GM12872 (cell line): ENCODE data around the gene TAOK2.

Experiments used
- TF ChIP-seq, protein P1 (sequence below): IDR thresholded peaks from 3 replicates; pipeline ENCODE4 v1.5.1; 2011; ENCODE audit warnings: low read depth, mild to moderate bottlenecking, low read length, moderate library complexity; ENCODE audit not compliant: insufficient read depth

Gene TAOK2

DNA sequence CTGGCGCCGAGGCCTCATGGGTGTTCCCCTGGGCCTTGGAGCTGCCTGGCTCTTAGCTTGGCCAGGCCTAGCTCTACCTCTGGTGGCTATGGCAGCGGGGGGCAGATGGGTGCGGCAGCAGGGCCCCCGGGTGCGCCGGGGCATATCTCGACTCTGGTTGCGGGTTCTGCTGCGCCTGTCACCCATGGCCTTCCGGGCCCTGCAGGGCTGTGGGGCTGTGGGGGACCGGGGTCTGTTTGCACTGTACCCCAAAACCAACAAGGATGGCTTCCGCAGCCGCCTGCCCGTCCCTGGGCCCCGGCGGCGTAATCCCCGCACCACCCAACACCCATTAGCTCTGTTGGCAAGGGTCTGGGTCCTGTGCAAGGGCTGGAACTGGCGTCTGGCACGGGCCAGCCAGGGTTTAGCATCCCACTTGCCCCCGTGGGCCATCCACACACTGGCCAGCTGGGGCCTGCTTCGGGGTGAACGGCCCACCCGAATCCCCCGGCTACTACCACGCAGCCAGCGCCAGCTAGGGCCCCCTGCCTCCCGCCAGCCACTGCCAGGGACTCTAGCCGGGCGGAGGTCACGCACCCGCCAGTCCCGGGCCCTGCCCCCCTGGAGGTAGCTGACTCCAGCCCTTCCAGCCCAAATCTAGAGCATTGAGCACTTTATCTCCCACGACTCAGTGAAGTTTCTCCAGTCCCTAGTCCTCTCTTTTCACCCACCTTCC is 13.9 kb downstream of the TAOK2 start:
- TF ChIP-seq, protein P1, sequence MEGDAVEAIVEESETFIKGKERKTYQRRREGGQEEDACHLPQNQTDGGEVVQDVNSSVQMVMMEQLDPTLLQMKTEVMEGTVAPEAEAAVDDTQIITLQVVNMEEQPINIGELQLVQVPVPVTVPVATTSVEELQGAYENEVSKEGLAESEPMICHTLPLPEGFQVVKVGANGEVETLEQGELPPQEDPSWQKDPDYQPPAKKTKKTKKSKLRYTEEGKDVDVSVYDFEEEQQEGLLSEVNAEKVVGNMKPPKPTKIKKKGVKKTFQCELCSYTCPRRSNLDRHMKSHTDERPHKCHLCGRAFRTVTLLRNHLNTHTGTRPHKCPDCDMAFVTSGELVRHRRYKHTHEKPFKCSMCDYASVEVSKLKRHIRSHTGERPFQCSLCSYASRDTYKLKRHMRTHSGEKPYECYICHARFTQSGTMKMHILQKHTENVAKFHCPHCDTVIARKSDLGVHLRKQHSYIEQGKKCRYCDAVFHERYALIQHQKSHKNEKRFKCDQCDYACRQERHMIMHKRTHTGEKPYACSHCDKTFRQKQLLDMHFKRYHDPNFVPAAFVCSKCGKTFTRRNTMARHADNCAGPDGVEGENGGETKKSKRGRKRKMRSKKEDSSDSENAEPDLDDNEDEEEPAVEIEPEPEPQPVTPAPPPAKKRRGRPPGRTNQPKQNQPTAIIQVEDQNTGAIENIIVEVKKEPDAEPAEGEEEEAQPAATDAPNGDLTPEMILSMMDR, result no peak

DNA sequence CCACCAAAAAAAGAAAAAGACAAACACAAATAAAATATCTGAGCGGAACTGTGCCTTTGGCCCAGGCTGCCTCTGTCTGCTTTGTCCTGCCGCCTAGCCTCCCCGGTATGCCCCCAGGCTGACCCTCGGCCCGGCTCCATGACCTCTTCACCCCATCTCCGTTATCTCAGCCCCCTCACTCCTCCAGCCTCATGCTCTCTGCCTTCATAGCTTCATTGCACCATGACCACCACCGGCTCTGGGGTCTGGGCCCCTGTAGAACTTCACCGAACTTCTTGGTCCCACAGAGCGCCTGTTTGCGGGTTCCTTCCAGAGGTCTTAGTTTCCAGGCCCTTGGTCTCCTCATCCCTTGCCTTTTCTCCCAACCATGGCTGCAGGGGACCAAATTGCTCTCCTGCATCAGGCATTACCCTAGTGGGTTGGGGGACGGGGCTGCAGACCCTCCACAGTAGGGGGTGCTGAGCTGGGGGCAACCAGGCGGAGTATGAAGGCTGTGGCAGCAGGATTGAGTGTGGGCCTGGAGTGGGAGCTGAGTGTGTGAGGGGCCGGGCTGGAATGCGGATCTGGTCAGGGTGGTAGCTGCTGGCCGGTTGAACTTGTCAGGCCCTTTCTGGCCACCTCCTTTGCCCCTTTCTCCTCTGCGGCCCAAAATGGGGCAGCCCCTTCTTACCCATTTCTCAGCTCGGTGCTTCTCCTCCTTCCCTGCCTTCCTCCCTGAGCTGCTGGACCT is 14.8 kb downstream of the TAOK2 start:
- TF ChIP-seq, protein P1, result no peak

DNA sequence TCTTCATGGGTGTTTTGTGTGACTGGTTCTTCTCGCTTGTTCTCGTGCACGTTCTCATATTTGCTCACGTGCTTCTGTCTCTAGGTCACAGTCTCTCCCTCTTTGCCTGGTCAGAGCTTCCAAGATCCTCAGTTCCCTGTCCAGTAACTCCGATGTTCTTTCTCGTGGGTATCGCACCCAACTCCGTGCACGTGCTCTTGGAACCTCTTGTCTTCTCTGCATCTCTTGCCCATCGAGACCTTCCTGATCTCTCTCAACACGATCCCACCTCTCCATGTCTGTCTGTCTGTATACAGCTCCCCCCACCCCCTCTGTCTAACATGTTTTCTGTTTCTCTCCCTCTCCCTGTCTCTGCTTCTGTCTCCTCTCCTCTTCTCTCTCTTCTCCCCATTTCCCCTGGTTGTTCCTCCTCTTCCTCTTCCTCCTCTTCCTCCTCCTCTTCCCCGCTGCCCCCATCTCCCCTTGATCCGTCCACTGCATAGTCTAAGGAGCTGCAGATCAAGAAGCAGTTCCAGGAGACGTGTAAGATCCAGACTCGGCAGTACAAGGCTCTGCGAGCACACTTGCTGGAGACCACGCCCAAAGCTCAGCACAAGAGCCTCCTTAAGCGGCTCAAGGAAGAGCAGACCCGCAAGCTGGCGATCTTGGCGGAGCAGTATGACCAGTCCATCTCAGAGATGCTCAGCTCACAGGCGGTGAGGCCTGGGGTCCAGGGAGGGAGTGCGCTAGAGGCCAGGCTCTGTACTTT is 15.6 kb downstream of the TAOK2 start:
- TF ChIP-seq, protein P1, result no peak

DNA sequence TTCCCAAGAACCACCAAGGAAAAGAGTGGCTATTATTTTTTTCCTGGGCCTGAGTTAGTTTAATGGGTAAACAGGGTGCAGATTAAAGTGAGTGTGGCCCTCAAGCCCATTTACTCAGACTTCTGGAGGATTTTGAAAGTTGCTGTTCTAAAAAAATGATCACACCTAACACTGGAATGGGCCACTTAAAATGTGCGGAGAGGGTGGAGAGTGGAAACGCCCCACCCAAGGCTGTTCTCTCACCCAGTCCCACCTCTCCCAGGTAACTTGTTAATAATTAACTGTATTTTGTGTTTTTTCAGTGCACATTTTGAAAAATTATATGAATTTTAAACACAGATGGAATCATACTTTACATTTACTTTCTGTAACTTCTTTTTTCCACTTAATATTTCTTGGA is 16.4 kb downstream of the TAOK2 start:
- TF ChIP-seq, protein P1, result no peak

DNA sequence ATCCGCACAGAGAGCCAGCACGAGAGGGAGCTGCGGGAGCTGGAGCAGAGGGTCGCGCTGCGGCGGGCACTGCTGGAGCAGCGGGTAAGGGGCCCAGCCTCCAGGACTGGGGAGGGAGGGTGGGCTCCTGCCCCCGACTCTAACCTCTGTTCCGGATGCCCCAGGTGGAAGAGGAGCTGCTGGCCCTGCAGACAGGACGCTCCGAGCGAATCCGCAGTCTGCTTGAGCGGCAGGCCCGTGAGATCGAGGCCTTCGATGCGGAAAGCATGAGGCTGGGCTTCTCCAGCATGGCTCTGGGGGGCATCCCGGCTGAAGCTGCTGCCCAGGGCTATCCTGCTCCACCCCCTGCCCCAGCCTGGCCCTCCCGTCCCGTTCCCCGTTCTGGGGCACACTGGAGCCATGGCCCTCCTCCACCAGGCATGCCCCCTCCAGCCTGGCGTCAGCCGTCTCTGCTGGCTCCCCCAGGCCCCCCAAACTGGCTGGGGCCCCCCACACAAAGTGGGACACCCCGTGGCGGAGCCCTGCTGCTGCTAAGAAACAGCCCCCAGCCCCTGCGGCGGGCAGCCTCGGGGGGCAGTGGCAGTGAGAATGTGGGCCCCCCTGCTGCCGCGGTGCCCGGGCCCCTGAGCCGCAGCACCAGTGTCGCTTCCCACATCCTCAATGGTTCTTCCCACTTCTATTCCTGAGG is 17.4 kb downstream of the TAOK2 start:
- TF ChIP-seq, protein P1, result no peak

DNA sequence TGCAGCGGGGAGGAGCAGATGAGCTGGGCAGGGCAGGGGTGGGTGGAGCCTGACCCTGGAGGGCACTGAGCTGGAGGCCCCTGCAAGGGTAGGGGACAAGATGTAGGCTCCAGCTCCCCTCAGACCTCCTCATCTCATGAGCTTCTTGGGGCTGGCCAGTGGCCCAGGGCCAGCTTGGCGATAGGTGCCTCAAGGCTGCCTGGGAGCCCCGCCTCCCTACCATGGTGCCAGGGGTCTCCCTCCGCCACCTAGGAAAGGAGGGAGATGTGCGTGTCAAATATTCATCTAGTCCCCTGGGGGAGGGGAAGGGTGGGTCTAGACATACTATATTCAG is 17.9 kb downstream of the TAOK2 start:
- TF ChIP-seq, protein P1, result no peak
